Muscle layer of duodenum (tissue), 2 donors: ENCODE results near the gene UTS2R.
"Not testable (repeated sequence)": the region's sequence is repeated elsewhere in the genome, so short reads cannot be mapped to it uniquely, and the experiment has no call there.

Experiments
- H3K27ac ChIP-seq: one replicate; pipeline ENCODE4 v1.7.0; 2013; ENCODE audit warnings: mild to moderate bottlenecking, low read length
- H3K27me3 ChIP-seq: one replicate; pipeline ENCODE4 v1.7.0; 2013; ENCODE audit warnings: low read depth, mild to moderate bottlenecking, control low read depth, low read length
- H3K36me3 ChIP-seq, 2 donors: one replicate each; pipeline ENCODE4 v1.7.0; 2013; ENCODE audit warnings: low read length in 2 of 2, control low read depth in 1 of 2, mild to moderate bottlenecking in 1 of 2; ENCODE audit not compliant: insufficient read depth in 2 of 2, control insufficient read depth in 1 of 2
- H3K4me1 ChIP-seq, 2 donors: one replicate each; pipeline ENCODE4 v1.7.0; 2013; ENCODE audit warnings: low read length in 2 of 2, mild to moderate bottlenecking in 2 of 2, control low read depth in 1 of 2, moderate library complexity in 1 of 2; ENCODE audit not compliant: insufficient read depth in 2 of 2, control insufficient read depth in 1 of 2
- H3K4me3 ChIP-seq, 2 donors: one replicate each; pipeline ENCODE4 v1.7.0; 2013; ENCODE audit warnings: low read length in 2 of 2, low read depth in 1 of 2, mild to moderate bottlenecking in 1 of 2
- H3K9me3 ChIP-seq, 2 donors: one replicate each; pipeline ENCODE4 v1.7.0; 2013; ENCODE audit warnings: low read length in 2 of 2, control low read depth in 1 of 2, mild to moderate bottlenecking in 1 of 2; ENCODE audit not compliant: control insufficient read depth in 1 of 2
- donor health status: healthy.

Gene UTS2R

GRCh38 chr17:82361885-82362633 is 9.5 kb upstream of the UTS2R start:
- no peaks in the 10 kb centered on the region for H3K36me3 ChIP-seq
- H3K4me1 ChIP-seq: no peaks in the 10 kb centered on the region
- H3K27me3 ChIP-seq: peaks cover under 1% of the 10 kb centered on the region
- H3K27ac ChIP-seq: no peak overlapping the region
- H3K4me3 ChIP-seq: no peak overlapping the region
- H3K9me3 ChIP-seq: no peaks in the 10 kb centered on the region

- Histone ChIP-seq H3K27ac (no peak overlapping the region), H3K36me3 (no peaks in the 10 kb centered on the region), H3K9me3 (no peaks in the 10 kb centered on the region), H3K4me1 (peaks cover 0 to 6% of the 10 kb centered on the region in 2 donors), H3K27me3 (peaks cover 4% of the 10 kb centered on the region), H3K4me3 (no peak overlapping the region)
These were observed 5.8 kb upstream of the UTS2R start for GRCh38 chr17:82365606-82366295.

- Histone ChIP-seq H3K27ac (no peak overlapping the region), H3K4me3 (no peak overlapping the region), H3K4me1 (peaks cover 0 to 16% of the 10 kb centered on the region in 2 donors), H3K9me3 (no peaks in the 10 kb centered on the region), H3K27me3 (peaks cover 11% of the 10 kb centered on the region), H3K36me3 (no peaks in the 10 kb centered on the region)
These were observed 4.8 kb upstream of the UTS2R start for GRCh38 chr17:82366749-82367148.

- Histone ChIP-seq H3K9me3 (no peaks in the 10 kb centered on the region), H3K4me1 (peaks cover 0 to 24% of the 10 kb centered on the region in 2 donors), H3K27me3 (peaks cover 20% of the 10 kb centered on the region), H3K27ac (no peak overlapping the region), H3K36me3 (no peaks in the 10 kb centered on the region), H3K4me3 (no peak overlapping the region)
These were observed 3.6 kb upstream of the UTS2R start for GRCh38 chr17:82367724-82368524.

GRCh38 chr17:82369211-82369610 is 2.4 kb upstream of the UTS2R start:
- no peaks in the 10 kb centered on the region for H3K36me3 ChIP-seq
- H3K4me3 ChIP-seq: no peak overlapping the region
- H3K27ac ChIP-seq: no peak overlapping the region
- no peaks in the 10 kb centered on the region for H3K9me3 ChIP-seq
- peaks cover 0 to 24% of the 10 kb centered on the region in 2 donors for H3K4me1 ChIP-seq
- H3K27me3 ChIP-seq: peaks cover 22% of the 10 kb centered on the region

- peak overlapping the region; percentile 55 to 57 for H3K4me3 ChIP-seq
- H3K27me3 ChIP-seq: peaks cover 36% of the 10 kb centered on the region
- H3K27ac ChIP-seq: no peak overlapping the region
- peaks cover 0 to 24% of the 10 kb centered on the region in 2 donors for H3K4me1 ChIP-seq
- H3K9me3 ChIP-seq: no peaks in the 10 kb centered on the region
- no peaks in the 10 kb centered on the region for H3K36me3 ChIP-seq
These were observed 863 bp upstream of the UTS2R start for GRCh38 chr17:82370471-82371332.

GRCh38 chr17:82372249-82373071 is 895 bp downstream of the UTS2R start:
- Histone ChIP-seq H3K27me3 (peaks cover 40% of the 10 kb centered on the region), H3K9me3 (no peaks in the 10 kb centered on the region), H3K36me3 (no peaks in the 10 kb centered on the region), H3K27ac (no peak overlapping the region), H3K4me3 (no peak overlapping the region), H3K4me1 (peaks cover 0 to 24% of the 10 kb centered on the region in 2 donors)

GRCh38 chr17:82373072-82373452 is 1.5 kb downstream of the UTS2R start:
- not testable (repeated sequence) for H3K36me3 ChIP-seq, H3K9me3 ChIP-seq, H3K4me3 ChIP-seq, H3K27ac ChIP-seq
- H3K4me1 ChIP-seq: peaks cover 0 to 24% of the 10 kb centered on the region in 2 donors
- H3K27me3 ChIP-seq: peaks cover 40% of the 10 kb centered on the region

GRCh38 chr17:82373731-82374625 is 2.4 kb downstream of the UTS2R start:
- H3K9me3 ChIP-seq: no peaks in the 10 kb centered on the region
- no peaks in the 10 kb centered on the region for H3K36me3 ChIP-seq
- peaks cover 0 to 24% of the 10 kb centered on the region in 2 donors for H3K4me1 ChIP-seq
- no peak overlapping the region for H3K27ac ChIP-seq
- H3K4me3 ChIP-seq: no peak overlapping the region
- peaks cover 43% of the 10 kb centered on the region for H3K27me3 ChIP-seq
